ENCODE data around the gene CYP24A1. TPM values are rescaled to one million over a fixed set of nuclear protein-coding genes. Genes with fewer than 3 reads are reported as not detected.

Gene CYP24A1
- total and polyA plus RNA-seq, 2 donors (not counting 3 experiments of a cell fraction or from before 2014, with no cell fraction given): not detected

GRCh38 chr20:54119744-54120143 lies 54.0 kb downstream of the CYP24A1 start:
- Histone ChIP-seq H3K9ac (replicated peaks; ENCODE audit: extremely low read depth, insufficient read depth, low read length) (no peak overlapping the region), H3K79me2 (ENCODE audit: control insufficient read depth, insufficient read depth, low read length) (no peaks in the 10 kb centered on the region), H3K27me3 (ENCODE audit: control insufficient read depth in 2 of 2, insufficient read depth in 2 of 2, low read length in 2 of 2) (no peaks in the 10 kb centered on the region), H4K20me1 (replicated peaks; ENCODE audit: control insufficient read depth, extremely low read depth, insufficient read depth, low read length) (no peaks in the 10 kb centered on the region), H3K4me3 (replicated peaks in 1 of 3; ENCODE audit: insufficient read depth in 1 of 3, low read depth in 1 of 3, low read length in 3 of 3) (no peak overlapping the region), H3K27ac (ENCODE audit: insufficient read depth, low read depth, low read length) (no peak overlapping the region), H3K36me3 (ENCODE audit: control insufficient read depth in 2 of 2, extremely low read depth in 1 of 2, insufficient read depth in 2 of 2, low read length in 2 of 2) (no peaks in the 10 kb centered on the region), H2AFZ (ENCODE audit: low read depth, low read length) (no peak overlapping the region), H3K9me1 (replicated peaks; ENCODE audit: control insufficient read depth, extremely low read depth, insufficient read depth, low read length) (no peaks in the 10 kb centered on the region), H3K4me2 (ENCODE audit: insufficient read depth, low read length) (no peak overlapping the region), H3K9me3 (replicated peaks; ENCODE audit: control insufficient read depth, insufficient read depth, low read length) (no peaks in the 10 kb centered on the region), H3K4me1 (ENCODE audit: control insufficient read depth, extremely low read depth, insufficient read depth, low read length) (no peaks in the 10 kb centered on the region)
- CTCF ChIA-PET: no interaction called here
- DNase-seq (ENCODE audit: low read depth, low spot score): no peak
- dilution Hi-C loops (cut with MboI; ENCODE audit: extremely low pct_ligation_motif_present, low sequenced_read_pairs) (no loop called here), intact Hi-C loops (cut with micrococcal nuclease) (no loop called here)
- FAIRE-seq: no peak
- POLR2A ChIA-PET: no interaction called here
- no TSS peak for BruUV-seq (replicated peaks)
- TF ChIP-seq FOS (IDR thresholded peaks at IDR 0.05; ENCODE audit: borderline replicate concordance, insufficient read depth, low read length) (no peak), CTCF (IDR thresholded peaks at IDR 0.05; ENCODE audit: extremely low read depth in 1 of 2, insufficient read depth in 1 of 2, low read depth in 1 of 2, low read length in 2 of 2) (no peak), MYC (IDR thresholded peaks at IDR 0.05; ENCODE audit: low read depth, low read length) (no peak), POLR2AphosphoS5 (IDR thresholded peaks at IDR 0.05; ENCODE audit: insufficient read depth, low read depth, low read length) (no peak), JUN (IDR thresholded peaks at IDR 0.05; ENCODE audit: borderline replicate concordance, insufficient read depth, insufficient read length, low read depth) (no peak), POLR2A (IDR thresholded peaks at IDR 0.05; ENCODE audit: low read depth, low read length) (no peak), GATA2 (IDR thresholded peaks at IDR 0.05; ENCODE audit: insufficient read depth, insufficient read length, low read depth, low read length) (no peak), EZH2 (IDR thresholded peaks at IDR 0.05; ENCODE audit: borderline replicate concordance, low read depth, low read length, severe bottlenecking) (no peak)
- TF ChIP-seq, protein P1, sequence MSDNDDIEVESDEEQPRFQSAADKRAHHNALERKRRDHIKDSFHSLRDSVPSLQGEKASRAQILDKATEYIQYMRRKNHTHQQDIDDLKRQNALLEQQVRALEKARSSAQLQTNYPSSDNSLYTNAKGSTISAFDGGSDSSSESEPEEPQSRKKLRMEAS (IDR thresholded peaks at IDR 0.05; ENCODE audit: insufficient read depth, insufficient read length): no peak
